Measurements from ENCODE around the gene PLET1. TPM values are rescaled to one million over a fixed set of nuclear protein-coding genes. Genes with fewer than 3 reads are reported as not detected.

Gene PLET1
- total RNA-seq, 1 experiment from 2014 or later: not detected

DNA sequence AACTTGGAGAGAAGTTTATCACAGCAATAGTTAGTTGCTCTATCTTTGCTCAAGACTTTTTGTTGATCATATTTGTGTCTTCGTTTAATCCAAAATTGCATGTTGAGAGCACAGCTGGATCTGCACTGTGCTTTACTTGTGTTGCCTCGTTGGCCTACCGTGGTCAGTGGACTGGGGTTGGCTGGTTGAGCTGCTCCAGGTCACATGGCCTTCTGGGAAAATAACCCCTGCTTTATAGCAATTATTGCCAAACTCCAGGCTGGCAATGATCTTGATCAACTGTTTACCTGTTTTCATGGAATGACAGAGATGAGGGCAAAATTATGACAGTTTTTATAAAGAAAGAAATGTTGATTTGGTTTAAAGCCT, 5.7 kb upstream of the PLET1 start:
- H3K9ac ChIP-seq (ENCODE audit: low read length): no peak overlapping the region
- no peaks in the 10 kb centered on the region for H3K27me3 ChIP-seq (ENCODE audit: insufficient read depth, low read length)
- TF ChIP-seq SIN3A (IDR thresholded peaks at IDR 0.05; ENCODE audit: low read depth): no peak
- TF ChIP-seq, protein P1, sequence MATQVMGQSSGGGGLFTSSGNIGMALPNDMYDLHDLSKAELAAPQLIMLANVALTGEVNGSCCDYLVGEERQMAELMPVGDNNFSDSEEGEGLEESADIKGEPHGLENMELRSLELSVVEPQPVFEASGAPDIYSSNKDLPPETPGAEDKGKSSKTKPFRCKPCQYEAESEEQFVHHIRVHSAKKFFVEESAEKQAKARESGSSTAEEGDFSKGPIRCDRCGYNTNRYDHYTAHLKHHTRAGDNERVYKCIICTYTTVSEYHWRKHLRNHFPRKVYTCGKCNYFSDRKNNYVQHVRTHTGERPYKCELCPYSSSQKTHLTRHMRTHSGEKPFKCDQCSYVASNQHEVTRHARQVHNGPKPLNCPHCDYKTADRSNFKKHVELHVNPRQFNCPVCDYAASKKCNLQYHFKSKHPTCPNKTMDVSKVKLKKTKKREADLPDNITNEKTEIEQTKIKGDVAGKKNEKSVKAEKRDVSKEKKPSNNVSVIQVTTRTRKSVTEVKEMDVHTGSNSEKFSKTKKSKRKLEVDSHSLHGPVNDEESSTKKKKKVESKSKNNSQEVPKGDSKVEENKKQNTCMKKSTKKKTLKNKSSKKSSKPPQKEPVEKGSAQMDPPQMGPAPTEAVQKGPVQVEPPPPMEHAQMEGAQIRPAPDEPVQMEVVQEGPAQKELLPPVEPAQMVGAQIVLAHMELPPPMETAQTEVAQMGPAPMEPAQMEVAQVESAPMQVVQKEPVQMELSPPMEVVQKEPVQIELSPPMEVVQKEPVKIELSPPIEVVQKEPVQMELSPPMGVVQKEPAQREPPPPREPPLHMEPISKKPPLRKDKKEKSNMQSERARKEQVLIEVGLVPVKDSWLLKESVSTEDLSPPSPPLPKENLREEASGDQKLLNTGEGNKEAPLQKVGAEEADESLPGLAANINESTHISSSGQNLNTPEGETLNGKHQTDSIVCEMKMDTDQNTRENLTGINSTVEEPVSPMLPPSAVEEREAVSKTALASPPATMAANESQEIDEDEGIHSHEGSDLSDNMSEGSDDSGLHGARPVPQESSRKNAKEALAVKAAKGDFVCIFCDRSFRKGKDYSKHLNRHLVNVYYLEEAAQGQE (IDR thresholded peaks at IDR 0.05; ENCODE audit: low read depth): no peak
- TF ChIP-seq RAD21 (IDR thresholded peaks at IDR 0.05; ENCODE audit: low read depth): no peak
- TF ChIP-seq ZNF274 (IDR thresholded peaks at IDR 0.05; ENCODE audit: low read depth, low read length): no peak
- TF ChIP-seq JUND (IDR thresholded peaks at IDR 0.05): no peak
- no peak for TF ChIP-seq EGR1 (IDR thresholded peaks at IDR 0.05; ENCODE audit: low read depth)
- TF ChIP-seq POLR2A (IDR thresholded peaks at IDR 0.05; ENCODE audit: borderline replicate concordance, extremely low read depth, insufficient read depth, insufficient read length): no peak
- no peak for TF ChIP-seq POLR2AphosphoS5 (IDR thresholded peaks at IDR 0.05; ENCODE audit: low read depth, low read length)
- TF ChIP-seq ZFX (IDR thresholded peaks at IDR 0.05): no peak
- TF ChIP-seq, protein P2, sequence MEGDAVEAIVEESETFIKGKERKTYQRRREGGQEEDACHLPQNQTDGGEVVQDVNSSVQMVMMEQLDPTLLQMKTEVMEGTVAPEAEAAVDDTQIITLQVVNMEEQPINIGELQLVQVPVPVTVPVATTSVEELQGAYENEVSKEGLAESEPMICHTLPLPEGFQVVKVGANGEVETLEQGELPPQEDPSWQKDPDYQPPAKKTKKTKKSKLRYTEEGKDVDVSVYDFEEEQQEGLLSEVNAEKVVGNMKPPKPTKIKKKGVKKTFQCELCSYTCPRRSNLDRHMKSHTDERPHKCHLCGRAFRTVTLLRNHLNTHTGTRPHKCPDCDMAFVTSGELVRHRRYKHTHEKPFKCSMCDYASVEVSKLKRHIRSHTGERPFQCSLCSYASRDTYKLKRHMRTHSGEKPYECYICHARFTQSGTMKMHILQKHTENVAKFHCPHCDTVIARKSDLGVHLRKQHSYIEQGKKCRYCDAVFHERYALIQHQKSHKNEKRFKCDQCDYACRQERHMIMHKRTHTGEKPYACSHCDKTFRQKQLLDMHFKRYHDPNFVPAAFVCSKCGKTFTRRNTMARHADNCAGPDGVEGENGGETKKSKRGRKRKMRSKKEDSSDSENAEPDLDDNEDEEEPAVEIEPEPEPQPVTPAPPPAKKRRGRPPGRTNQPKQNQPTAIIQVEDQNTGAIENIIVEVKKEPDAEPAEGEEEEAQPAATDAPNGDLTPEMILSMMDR (IDR thresholded peaks at IDR 0.05 in 2 of 3, conservative IDR thresholded peaks at IDR 0.05 in 1 of 3; ENCODE audit: borderline replicate concordance in 1 of 3, insufficient read depth in 1 of 3, low read depth in 2 of 3, low read length in 2 of 3): no peak
- H4K20me1 ChIP-seq (ENCODE audit: insufficient read depth): no peaks in the 10 kb centered on the region
- no peaks in the 10 kb centered on the region for H3K9me3 ChIP-seq (ENCODE audit: control insufficient read depth in 1 of 2, insufficient read depth in 1 of 2, low read depth in 1 of 2, low read length in 2 of 2)
- H3K27ac ChIP-seq (ENCODE audit: low read depth, low read length): no peak overlapping the region
- H3K4me3 ChIP-seq (replicated peaks in 1 of 2; ENCODE audit: low read depth in 1 of 2, low read length in 2 of 2): no peak overlapping the region
- no peak overlapping the region for H2AFZ ChIP-seq (ENCODE audit: low read depth, low read length, poor library complexity, severe bottlenecking)
- intact Hi-C loops (cut with micrococcal nuclease): no loop called here
- no peaks in the 10 kb centered on the region for H3K9me2 ChIP-seq (ENCODE audit: insufficient read depth)
- ChIA-PET CTCF (no interaction called here), POLR2A (no interaction called here), RAD21 (ENCODE audit: low non-redundant PET in 1 of 2, low total read pairs in 2 of 2, uncharacterized antibody in 2 of 2, unreplicated experiment in 2 of 2) (no interaction called here)
- H3K36me3 ChIP-seq (ENCODE audit: control insufficient read depth in 1 of 2, insufficient read depth in 2 of 2, low read length in 2 of 2): no peaks in the 10 kb centered on the region
- no TSS peak for BruUV-seq (replicated peaks)
- no peak for DNase-seq (ENCODE audit: low read depth, low spot score)
- no peak for ATAC-seq
- H3K79me2 ChIP-seq (ENCODE audit: insufficient read depth, low read length): no peaks in the 10 kb centered on the region
- no peak overlapping the region for H3K4me2 ChIP-seq (ENCODE audit: low read length)
- peaks cover 0 to 11% of the 10 kb centered on the region in 2 experiments; a peak in 2 of 4 replicates for H3K4me1 ChIP-seq (ENCODE audit: control insufficient read depth in 1 of 2, insufficient read depth in 2 of 2, low read length in 2 of 2)

Data from HCT116 (cell line).